Breast epithelium (tissue), 3 donors: ENCODE data around the gene C20orf144.

ENCODE experiments used
- CTCF ChIP-seq, 3 donors: fragments of 450-650 bp; IDR thresholded peaks; one replicate each; pipeline ENCODE4 v1.5.1; 2016 to 2017; ENCODE audit warnings: antibody characterized with exemption in 3 of 3, mild to moderate bottlenecking in 3 of 3, moderate library complexity in 3 of 3
- POLR2AphosphoS5 ChIP-seq, 3 donors: sonication (generic); formaldehyde crosslinking; IDR thresholded peaks; one replicate each; pipeline ENCODE4 v1.6.1; 2017; ENCODE audit warnings: antibody characterized with exemption in 3 of 3

GRCh38 chr20:33624399-33624798, 37.7 kb upstream of the C20orf144 start:
- TF ChIP-seq POLR2AphosphoS5 (IDR thresholded peaks at IDR 0.05) (no peak), CTCF (IDR thresholded peaks at IDR 0.05) (no peak)
